Esophagus muscularis mucosa (tissue), 4 donors: ENCODE measurements around the gene ETV6. TPM values are rescaled to one million over a fixed set of nuclear protein-coding genes. Genes with fewer than 3 reads are reported as not detected.

Experiments used
- DNase-seq: peaks from one replicate; pipeline ENCODE4 v3.0.0-alpha.2; 2017; ENCODE audit errors: extremely low spot score
- H3K27ac ChIP-seq, 4 donors: fragments of 200-600 bp; sonication (generic); replicated peaks in 1 of 4; 1 replicate in 3 of 4; 2 replicates in 1 of 4; pipeline ENCODE4 v1.5.1; 2016 to 2019; ENCODE audit warnings: mild to moderate bottlenecking in 1 of 4
- H3K27me3 ChIP-seq, 4 donors: fragments of 200-600 bp; sonication (generic); one replicate each; pipeline versions ENCODE4 v1.5.1 to v1.6.0; 2016 to 2019
- H3K36me3 ChIP-seq, 4 donors: fragments of 200-600 bp; sonication (generic); one replicate each; pipeline ENCODE4 v1.5.1; 2016 to 2019
- H3K4me1 ChIP-seq, 4 donors: fragments of 200-600 bp; sonication (generic); one replicate each; pipeline ENCODE4 v1.5.1; 2016 to 2019
- H3K4me3 ChIP-seq, 4 donors: fragments of 200-600 bp; sonication (generic); 1 replicate in 2 of 4; 2 replicates in 2 of 4; pipeline ENCODE4 v1.5.1; 2016 to 2019; ENCODE audit warnings: mild to moderate bottlenecking in 4 of 4, moderate library complexity in 1 of 4
- H3K9me3 ChIP-seq, 4 donors: fragments of 200-600 bp; sonication (generic); 1 replicate in 3 of 4; 2 replicates in 1 of 4; pipeline ENCODE4 v1.5.1; 2016 to 2019
- CTCF ChIP-seq, 3 experiments: fragments of 200-600 bp in 2 of 3; fragments of 450-650 bp in 1 of 3; sonication (generic) in 2 of 3; IDR thresholded peaks; one replicate each; pipeline ENCODE4 v1.5.1; 2017 to 2019; ENCODE audit warnings: antibody characterized with exemption in 3 of 3, mild to moderate bottlenecking in 2 of 3, moderate library complexity in 1 of 3
- EP300 ChIP-seq: sonication (generic); formaldehyde crosslinking; IDR thresholded peaks from one replicate; pipeline ENCODE4 v1.6.1; 2017; ENCODE audit warnings: antibody characterized with exemption
- POLR2A ChIP-seq: fragments of 450-650 bp; IDR thresholded peaks from one replicate; pipeline ENCODE4 v1.6.1; 2017; ENCODE audit warnings: antibody characterized with exemption, moderate library complexity, mild to moderate bottlenecking, low read depth
- POLR2AphosphoS5 ChIP-seq, 2 donors: sonication (generic); formaldehyde crosslinking; IDR thresholded peaks; one replicate each; pipeline ENCODE4 v1.6.1; 2017; ENCODE audit warnings: antibody characterized with exemption in 2 of 2
- WGBS: methylation state at CpG from one replicate; pipeline ENCODE4 v1.1.5; 2018; 5-methylcytosine and 5-hydroxymethylcytosine counted together
- intact Hi-C: fragments of 100-400 bp; cut with DNase I; formaldehyde crosslinking; loops from one replicate; pipeline ENCODE4 v1.15.1; 2023
- total RNA-seq, 4 donors: library from RNA; depleted of rRNA; stranded (reverse); fragments of >200 nt; gene quantifications; one replicate each; pipeline versions ENCODE4 v1.1.0 to v1.2.1, GENCODE V29; 2016

Gene ETV6
- total RNA-seq, 4 donors from 2014 or later = 22.4 to 29.6 (median 25.3) TPM

GRCh38 chr12:11639454-11639853 is 10.0 kb upstream of the ETV6 start:
- H3K27me3 ChIP-seq = no peaks in the 10 kb centered on the region
- WGBS = 94% methylated on average over 5 of the region's 5 CpGs

DNA sequence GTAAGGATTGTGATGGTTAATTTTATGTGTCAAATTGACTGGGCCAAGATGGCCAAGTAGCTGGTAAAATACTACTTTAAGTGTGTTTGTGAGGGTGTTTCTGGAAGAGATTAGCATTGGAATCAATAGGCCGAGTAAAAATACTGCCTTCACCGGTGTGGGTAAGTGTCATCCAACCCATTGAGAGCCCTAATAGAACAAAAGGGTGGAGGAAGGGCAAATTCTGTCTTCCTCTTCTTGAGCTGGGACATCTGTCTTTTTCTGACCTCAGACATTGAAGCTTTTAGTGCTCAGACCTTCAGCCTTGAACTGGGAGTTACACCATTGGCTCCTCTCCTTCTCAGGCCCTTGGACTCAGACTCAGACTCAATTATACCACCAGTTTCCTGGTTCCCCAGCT is 8.0 kb upstream of the ETV6 start:
- Histone ChIP-seq H3K4me1 (no peaks in the 10 kb centered on the region), H3K9me3 (no peaks in the 10 kb centered on the region), H3K36me3 (no peaks in the 10 kb centered on the region), H3K27me3 (no peaks in the 10 kb centered on the region), H3K4me3 (no peak overlapping the region), H3K27ac (no peak overlapping the region)
- intact Hi-C loops = loop anchor here (10.0 kb wide), 1 partner anchor 393 kb away; no protein-coding TSS in a partner anchor
- no peak for DNase-seq
- TF ChIP-seq POLR2A (no peak), EP300 (no peak), CTCF (IDR thresholded peaks at IDR 0.05) (no peak), POLR2AphosphoS5 (IDR thresholded peaks at IDR 0.05) (no peak)
- WGBS = 86% methylated on average over 2 of the region's 2 CpGs

More at GRCh38 chr12:11639454-11639853, 10.0 kb upstream of the ETV6 start:
- no peak for DNase-seq
- TF ChIP-seq POLR2A (no peak), POLR2AphosphoS5 (IDR thresholded peaks at IDR 0.05) (no peak), CTCF (IDR thresholded peaks at IDR 0.05) (no peak), EP300 (no peak)
- no peaks in the 10 kb centered on the region for H3K4me1 ChIP-seq
- no peak overlapping the region for H3K4me3 ChIP-seq
- H3K27ac ChIP-seq = no peak overlapping the region
- H3K9me3 ChIP-seq = no peaks in the 10 kb centered on the region
- no peaks in the 10 kb centered on the region for H3K36me3 ChIP-seq
- intact Hi-C loops = no loop called here

DNA sequence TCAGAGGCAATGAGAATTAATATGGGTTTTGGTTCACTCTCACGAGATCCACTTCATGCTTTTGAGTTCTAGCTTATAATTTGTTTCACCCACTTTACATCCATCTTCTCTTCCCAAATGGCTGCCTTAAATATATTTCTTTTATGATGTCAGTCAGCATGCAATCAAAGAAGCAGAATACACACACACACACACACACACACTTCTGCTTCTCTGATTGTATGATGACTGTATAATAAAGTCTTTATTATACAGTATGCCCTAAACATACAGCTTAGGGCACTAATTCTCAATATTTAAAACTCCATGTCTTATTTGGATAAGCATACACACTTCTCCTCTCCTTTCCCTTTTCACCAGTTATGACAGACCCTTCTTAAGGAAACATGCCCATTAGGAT is 6.7 kb upstream of the ETV6 start:
- TF ChIP-seq EP300 (no peak), POLR2A (no peak), POLR2AphosphoS5 (IDR thresholded peaks at IDR 0.05) (no peak), CTCF (IDR thresholded peaks at IDR 0.05) (no peak)
- DNase-seq = no peak
- intact Hi-C loops = loop anchor here (10.0 kb wide), 1 partner anchor 392 kb away; no protein-coding TSS in a partner anchor
- Histone ChIP-seq H3K36me3 (no peaks in the 10 kb centered on the region), H3K4me3 (no peak overlapping the region), H3K9me3 (no peaks in the 10 kb centered on the region), H3K27me3 (no peaks in the 10 kb centered on the region), H3K27ac (no peak overlapping the region), H3K4me1 (no peaks in the 10 kb centered on the region)
- WGBS = 100% methylated on average over 1 of the region's 1 CpG

DNA sequence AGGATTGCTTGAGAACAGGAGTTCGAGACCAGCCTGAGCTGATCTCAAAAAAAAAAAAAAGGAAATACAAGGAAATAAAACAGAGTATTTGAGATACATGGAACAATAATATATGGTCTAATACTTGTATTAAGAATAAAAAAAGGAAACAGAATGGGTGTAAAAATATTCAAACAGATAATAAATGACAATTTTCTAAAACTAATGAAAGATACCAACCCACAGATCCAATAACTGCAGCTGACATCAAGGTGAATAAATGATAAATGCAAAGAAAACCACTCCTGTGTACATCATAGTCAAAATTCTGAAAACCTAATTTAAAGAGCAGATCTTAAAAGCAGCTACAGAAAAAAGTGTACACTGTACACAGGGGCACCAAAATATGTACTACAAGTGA is 4.1 kb upstream of the ETV6 start:
- Histone ChIP-seq H3K27ac (no peak overlapping the region), H3K4me1 (peaks cover 0 to 7% (median 3%) of the 10 kb centered on the region in 4 donors), H3K4me3 (no peak overlapping the region), H3K27me3 (no peaks in the 10 kb centered on the region), H3K9me3 (no peaks in the 10 kb centered on the region), H3K36me3 (no peaks in the 10 kb centered on the region)
- no peak for DNase-seq
- WGBS = 97% methylated on average over 1 of the region's 1 CpG
- intact Hi-C loops = loop anchor here (5.0 to 10.0 kb wide), 3 partner anchors 63 to 389 kb away; no protein-coding TSS in a partner anchor
- TF ChIP-seq EP300 (no peak), CTCF (IDR thresholded peaks at IDR 0.05) (no peak), POLR2AphosphoS5 (IDR thresholded peaks at IDR 0.05) (no peak), POLR2A (no peak)
